ENCODE data around the gene PREB.
A peak's percentile ranks its signal among the peaks of the same experiment; 100 is the strongest.
"Not testable (repeated sequence)": the region's sequence is repeated elsewhere in the genome, so short reads cannot be mapped to it uniquely, and the experiment has no call there.

PREB gene

DNA sequence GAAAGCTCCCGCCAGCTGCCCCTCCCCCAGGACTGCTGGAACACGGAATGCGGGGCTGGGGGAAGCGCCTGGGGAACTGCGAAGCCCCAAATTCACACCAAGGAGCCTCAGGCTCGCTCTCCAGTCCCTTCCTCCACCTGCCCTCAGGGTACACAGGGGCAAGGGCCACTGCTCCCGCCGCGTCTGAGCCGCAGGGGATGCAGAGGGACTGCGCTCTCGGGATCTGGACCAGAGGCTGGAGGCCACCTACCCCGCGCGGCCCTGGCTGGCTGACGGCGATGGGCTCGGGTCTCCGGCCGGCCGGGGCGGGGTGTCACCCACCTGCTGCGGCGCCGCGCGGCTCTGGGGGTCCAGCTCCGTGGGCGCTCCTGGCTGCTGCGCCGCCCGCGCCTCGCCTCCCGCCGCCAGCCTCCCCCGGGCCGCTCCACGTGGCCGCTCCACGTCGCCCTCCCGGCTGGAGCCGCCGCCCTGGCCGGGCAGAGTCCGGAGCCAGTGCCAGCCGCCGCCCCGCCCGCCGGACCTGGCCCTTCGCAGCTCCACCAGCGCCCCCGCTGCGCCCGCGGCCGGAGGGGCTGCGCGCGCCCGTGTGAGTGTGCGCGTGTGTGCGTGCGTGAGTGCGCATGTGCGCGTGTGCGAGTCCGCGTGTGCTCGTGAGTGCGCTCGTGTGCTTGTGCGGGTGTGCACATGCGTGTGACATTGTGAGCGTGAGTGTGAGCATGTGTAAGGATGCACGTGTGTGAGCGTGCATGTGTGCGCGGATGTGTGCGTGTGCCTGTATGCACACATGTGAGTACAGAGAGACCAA lies 15.7 kb downstream of the PREB start, which contains the start of gene CGREF1:
TSS of gene CGREF1 (minus strand) at position 604 of the 805 bp plus-strand sequence. CDS start 14,762 bp downstream, outside the sequence.
- TF ChIP-seq, protein P1, sequence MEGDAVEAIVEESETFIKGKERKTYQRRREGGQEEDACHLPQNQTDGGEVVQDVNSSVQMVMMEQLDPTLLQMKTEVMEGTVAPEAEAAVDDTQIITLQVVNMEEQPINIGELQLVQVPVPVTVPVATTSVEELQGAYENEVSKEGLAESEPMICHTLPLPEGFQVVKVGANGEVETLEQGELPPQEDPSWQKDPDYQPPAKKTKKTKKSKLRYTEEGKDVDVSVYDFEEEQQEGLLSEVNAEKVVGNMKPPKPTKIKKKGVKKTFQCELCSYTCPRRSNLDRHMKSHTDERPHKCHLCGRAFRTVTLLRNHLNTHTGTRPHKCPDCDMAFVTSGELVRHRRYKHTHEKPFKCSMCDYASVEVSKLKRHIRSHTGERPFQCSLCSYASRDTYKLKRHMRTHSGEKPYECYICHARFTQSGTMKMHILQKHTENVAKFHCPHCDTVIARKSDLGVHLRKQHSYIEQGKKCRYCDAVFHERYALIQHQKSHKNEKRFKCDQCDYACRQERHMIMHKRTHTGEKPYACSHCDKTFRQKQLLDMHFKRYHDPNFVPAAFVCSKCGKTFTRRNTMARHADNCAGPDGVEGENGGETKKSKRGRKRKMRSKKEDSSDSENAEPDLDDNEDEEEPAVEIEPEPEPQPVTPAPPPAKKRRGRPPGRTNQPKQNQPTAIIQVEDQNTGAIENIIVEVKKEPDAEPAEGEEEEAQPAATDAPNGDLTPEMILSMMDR (IDR thresholded peaks at IDR 0.05; ENCODE audit: insufficient read depth, low read length, missing control alignments) = no peak
- POLR2A ChIA-PET = no interaction called here
- peak within 1 kb of the TSS; percentile 59 for H3K4me3 ChIP-seq (ENCODE audit: low read depth, low read length)
- CTCF ChIA-PET = interaction anchor here (0.6 to 1.3 kb wide), 4 partner anchors 13 to 73 kb away, joined by 3 to 4 read pairs (median 4); no protein-coding TSS in a partner anchor
- no peak for DNase-seq (ENCODE audit: low read depth, low spot score)

DNA sequence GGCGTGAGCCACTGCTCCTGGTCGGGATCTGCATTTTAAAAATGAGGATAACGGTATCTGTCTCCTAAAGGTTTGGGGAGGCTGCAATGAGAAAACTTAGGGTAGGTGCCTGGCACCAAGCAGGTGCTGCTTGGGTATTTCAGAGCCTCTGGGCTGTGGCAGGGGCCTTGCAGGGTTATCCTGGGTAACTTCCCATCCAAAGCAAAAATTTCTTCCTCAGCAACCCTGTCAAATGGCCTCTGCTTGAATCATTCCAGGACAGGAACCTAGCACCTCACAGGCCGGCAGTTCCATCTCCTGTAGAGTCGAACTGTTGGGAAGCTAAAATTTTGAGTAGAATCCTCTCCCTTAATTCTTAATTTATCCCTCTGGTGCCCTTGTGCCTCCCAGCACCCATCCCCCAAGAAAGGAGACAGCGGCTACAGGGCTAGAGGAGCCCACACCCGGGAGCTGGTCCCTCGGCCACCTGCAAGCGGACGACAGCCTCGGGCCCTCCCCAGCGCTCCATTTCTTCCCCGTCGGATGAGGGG lies 16.4 kb downstream of the PREB start:
- ChIA-PET POLR2A (no interaction called here), CTCF (interaction anchor here (0.6 to 1.3 kb wide), 3 partner anchors 14 to 73 kb away, joined by 3 to 4 read pairs (median 4); no protein-coding TSS in a partner anchor)
- TF ChIP-seq, protein P1 (IDR thresholded peaks at IDR 0.05; ENCODE audit: insufficient read depth, low read length, missing control alignments) = no peak
- DNase-seq (ENCODE audit: low read depth, low spot score) = no peak
- H3K4me3 ChIP-seq (ENCODE audit: low read depth, low read length) = peak overlapping the region; percentile 59

DNA sequence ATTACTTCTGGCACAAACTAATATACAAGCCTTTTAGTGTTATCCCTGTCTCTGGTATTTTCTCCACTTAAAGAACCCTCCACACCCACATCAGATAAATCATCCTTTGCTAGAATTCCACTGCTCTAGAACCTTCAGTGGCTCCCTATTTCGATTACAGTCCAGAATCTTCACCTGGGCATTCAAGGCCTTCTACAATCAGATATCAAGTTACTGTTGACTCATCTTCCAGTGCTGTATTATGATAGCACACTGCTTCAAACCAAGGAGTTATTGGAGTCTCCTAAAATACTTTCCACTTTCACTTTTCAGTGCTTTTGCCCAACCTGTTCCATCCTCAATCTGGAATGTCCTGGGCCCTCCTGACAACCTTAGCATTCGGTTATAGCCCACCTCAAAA lies 18.9 kb downstream of the PREB start:
- CTCF ChIA-PET = interaction anchor here (3.9 kb wide), 1 partner anchor 15 kb away, joined by 34 read pairs; no protein-coding TSS in a partner anchor
- H3K4me3 ChIP-seq (ENCODE audit: low read depth, low read length) = no peak overlapping the region
- no peak for DNase-seq (ENCODE audit: low read depth, low spot score)
- TF ChIP-seq, protein P1 (IDR thresholded peaks at IDR 0.05; ENCODE audit: insufficient read depth, low read length, missing control alignments) = no peak
- POLR2A ChIA-PET = no interaction called here

DNA sequence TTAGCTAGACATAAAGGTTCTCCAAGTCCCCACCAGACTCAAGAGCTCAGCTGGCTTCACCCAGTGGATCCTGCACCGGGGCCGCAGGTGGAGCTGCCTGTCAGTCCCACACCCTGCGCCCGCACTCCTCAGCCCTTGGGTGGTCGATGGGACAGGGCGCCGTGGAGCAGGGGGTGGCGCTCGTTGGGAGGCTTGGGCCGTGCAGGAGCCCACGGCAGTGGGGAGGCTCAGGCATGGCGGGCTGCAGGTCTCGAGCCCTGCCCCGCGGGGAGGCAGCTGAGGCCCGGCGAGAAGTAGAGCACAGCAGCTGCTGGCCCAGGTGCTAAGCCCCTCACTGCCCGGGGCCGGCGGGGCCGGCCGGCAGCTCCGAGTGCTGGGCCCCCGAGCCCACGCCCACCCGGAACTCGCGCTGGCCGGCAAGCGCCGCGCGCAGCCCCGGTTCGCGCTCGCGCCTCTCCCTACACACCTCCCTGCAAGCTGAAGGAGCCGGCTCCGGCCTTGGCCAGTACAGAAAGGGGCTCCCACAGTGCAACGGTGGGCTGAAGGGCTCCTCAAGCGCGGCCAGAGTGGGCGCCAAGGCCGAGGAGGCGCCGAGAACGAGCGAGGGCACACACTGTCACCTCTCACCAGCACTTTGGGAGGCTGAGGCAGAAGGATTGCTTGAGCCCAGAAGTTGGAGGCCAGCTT lies 22.9 kb downstream of the PREB start:
- CTCF ChIA-PET = interaction anchor here (1.3 to 3.9 kb wide), 7 partner anchors 11 to 169 kb away, joined by 6 to 34 read pairs (median 12); partner anchors contain the start of gene PREB
- POLR2A ChIA-PET; DNase-seq (ENCODE audit: low read depth, low spot score); H3K4me3 ChIP-seq (ENCODE audit: low read depth, low read length): not testable (repeated sequence)

DNA sequence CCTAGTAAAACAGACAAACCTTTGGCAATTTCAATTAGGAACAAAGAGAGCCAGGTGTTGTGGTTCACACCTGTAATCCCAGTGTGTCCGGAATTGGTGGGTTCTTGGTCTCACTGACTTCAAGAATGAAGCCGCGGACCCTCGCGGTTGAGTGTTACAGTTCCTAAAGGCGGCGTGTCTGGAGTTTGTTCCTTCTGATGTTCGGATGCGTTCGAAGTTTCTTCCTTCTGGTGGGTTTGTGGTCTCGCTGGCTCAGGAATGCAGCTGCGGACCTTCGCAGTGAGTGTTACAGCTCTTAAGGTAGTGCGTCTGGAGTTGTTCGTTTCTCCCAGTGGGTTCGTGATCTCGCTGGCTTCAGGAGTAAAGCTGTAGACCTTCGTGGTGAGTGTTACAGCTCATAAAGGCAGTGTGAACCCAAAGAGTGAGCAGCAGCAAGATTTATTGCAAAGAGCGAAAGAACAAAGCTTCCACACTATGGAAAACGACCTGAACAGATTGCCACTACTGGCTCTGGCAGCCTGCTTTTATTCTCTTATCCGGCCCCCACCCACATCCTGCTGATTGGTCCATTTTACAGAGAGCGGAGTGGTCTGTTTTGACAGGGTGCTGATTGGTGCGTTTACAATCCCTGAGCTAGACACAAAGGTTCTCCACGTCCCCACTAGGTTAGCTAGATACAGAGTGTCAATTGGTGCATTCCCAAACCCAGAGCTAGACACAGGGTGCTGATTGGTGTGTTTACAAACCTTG lies 23.7 kb downstream of the PREB start:
- CTCF ChIA-PET = interaction anchor here (1.3 to 3.4 kb wide), 5 partner anchors 12 to 170 kb away, joined by 3 to 17 read pairs (median 7); partner anchors contain the start of gene PREB
- POLR2A ChIA-PET; DNase-seq (ENCODE audit: low read depth, low spot score); H3K4me3 ChIP-seq (ENCODE audit: low read depth, low read length): not testable (repeated sequence)

DNA sequence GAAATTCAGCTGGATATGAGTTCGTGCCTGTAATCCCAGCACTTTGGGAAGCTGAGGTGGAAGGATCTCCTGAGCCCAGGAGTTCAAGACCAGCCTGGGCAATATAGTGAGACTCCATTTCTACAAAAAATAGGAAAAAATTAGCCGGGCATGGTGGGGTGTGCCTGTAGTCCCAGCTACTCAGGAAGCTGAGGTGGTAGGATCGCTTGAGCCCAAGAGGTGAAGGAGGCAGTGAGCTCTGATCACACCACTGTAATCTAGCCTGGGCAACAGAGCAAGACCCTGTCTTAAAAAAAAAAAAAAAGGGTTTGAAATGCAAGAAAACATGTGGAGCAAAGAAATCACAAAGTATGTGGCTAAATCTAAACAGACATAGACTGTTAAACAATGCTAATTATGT lies 25.4 kb downstream of the PREB start:
- H3K4me3 ChIP-seq (ENCODE audit: low read depth, low read length) = no peak overlapping the region
- TF ChIP-seq, protein P1 (IDR thresholded peaks at IDR 0.05; ENCODE audit: insufficient read depth, low read length, missing control alignments) = no peak
- ChIA-PET CTCF (interaction anchor here (0.6 to 4.8 kb wide), 9 partner anchors 12 to 262 kb away, joined by 3 to 36 read pairs (median 3); no protein-coding TSS in a partner anchor), POLR2A (no interaction called here)
- DNase-seq (ENCODE audit: low read depth, low spot score) = no peak
